Astrocyte (in vitro differentiated cells and primary cell): ENCODE results near the gene PIM3. TPM values are rescaled to one million over a fixed set of nuclear protein-coding genes. Genes with fewer than 3 reads are reported as not detected.
"Not testable (repeated sequence)": the region's sequence is repeated elsewhere in the genome, so short reads cannot be mapped to it uniquely, and the experiment has no call there.

Experiments
- DNase-seq: peaks from one replicate; pipeline ENCODE4 v3.0.0-alpha.2; 2010; ENCODE audit warnings: low read depth
- FAIRE-seq: peaks from 2 replicates; lab custom pipeline; 2011; peaks lifted over from hg19 to GRCh38; lab: Jason Lieb, UNC
- H2AFZ ChIP-seq: 2 replicates; pipeline ENCODE4 v1.6.0; 2012; ENCODE audit warnings: low read depth, low read length, inconsistent platforms
- H3K27ac ChIP-seq: 2 replicates; pipeline ENCODE4 v1.5.1; 2011; ENCODE audit warnings: low read depth, low read length, inconsistent platforms
- H3K27me3 ChIP-seq: 2 replicates; pipeline ENCODE4 v1.6.0; 2011; ENCODE audit warnings: low read length, inconsistent platforms; ENCODE audit not compliant: insufficient read depth
- H3K36me3 ChIP-seq: 2 replicates; pipeline ENCODE4 v1.5.1; 2011; ENCODE audit warnings: low read length, inconsistent platforms; ENCODE audit not compliant: insufficient read depth
- H3K4me1 ChIP-seq: 2 replicates; pipeline ENCODE4 v1.5.1; 2011; ENCODE audit warnings: low read length, inconsistent platforms; ENCODE audit not compliant: insufficient read depth
- H3K4me2 ChIP-seq: 2 replicates; pipeline ENCODE4 v1.6.0; 2012; ENCODE audit warnings: low read length, inconsistent platforms
- H3K4me3 ChIP-seq: 2 replicates; pipeline ENCODE4 v1.5.1; 2011; ENCODE audit warnings: low read depth, mild to moderate bottlenecking, low read length, inconsistent platforms; ENCODE audit not compliant: insufficient read depth
- H3K79me2 ChIP-seq: 2 replicates; pipeline ENCODE4 v1.6.0; 2012; ENCODE audit warnings: mild to moderate bottlenecking, low read length, inconsistent platforms; ENCODE audit not compliant: insufficient read depth
- H3K9ac ChIP-seq: 2 replicates; pipeline ENCODE4 v1.6.0; 2012; ENCODE audit warnings: mild to moderate bottlenecking, low read length, inconsistent platforms
- H3K9me3 ChIP-seq: 2 replicates; pipeline ENCODE4 v1.5.1; 2012; ENCODE audit warnings: low read depth, mild to moderate bottlenecking, low read length, inconsistent platforms; ENCODE audit not compliant: insufficient read depth
- H4K20me1 ChIP-seq: 2 replicates; pipeline ENCODE4 v1.6.0; 2012; ENCODE audit warnings: low read length, inconsistent platforms; ENCODE audit not compliant: insufficient read depth
- H3K27ac Mint-ChIP-seq: one replicate; pipeline ENCODE4 v1.8.0; 2021; ENCODE audit warnings: mild to moderate bottlenecking, mixed read lengths; ENCODE audit not compliant: unreplicated experiment
- H3K27me3 Mint-ChIP-seq: one replicate; pipeline ENCODE4 v1.8.0; 2021; ENCODE audit warnings: low read depth, mixed read lengths; ENCODE audit not compliant: unreplicated experiment
- H3K36me3 Mint-ChIP-seq: one replicate; pipeline ENCODE4 v1.8.0; 2021; ENCODE audit warnings: low read depth, mixed read lengths; ENCODE audit not compliant: unreplicated experiment
- H3K4me1 Mint-ChIP-seq: one replicate; pipeline ENCODE4 v1.8.0; 2021; ENCODE audit warnings: low read depth, mixed read lengths; ENCODE audit not compliant: unreplicated experiment
- H3K4me3 Mint-ChIP-seq: one replicate; pipeline ENCODE4 v1.8.0; 2021; ENCODE audit warnings: mild to moderate bottlenecking, moderate library complexity, mixed read lengths; ENCODE audit not compliant: unreplicated experiment
- H3K9me3 Mint-ChIP-seq: one replicate; pipeline ENCODE4 v1.8.0; 2021; ENCODE audit warnings: mild to moderate bottlenecking, mixed read lengths; ENCODE audit not compliant: unreplicated experiment
- CTCF ChIP-seq: IDR thresholded peaks from 2 replicates; pipeline ENCODE4 v1.5.1; 2011; ENCODE audit warnings: low read depth, mild to moderate bottlenecking, inconsistent platforms, low read length, moderate library complexity; ENCODE audit not compliant: insufficient read depth
- EZH2 ChIP-seq: IDR thresholded peaks from 2 replicates; pipeline ENCODE4 v1.6.1; 2012; ENCODE audit warnings: mild to moderate bottlenecking, low read length, inconsistent platforms; ENCODE audit not compliant: insufficient read depth
- total RNA-seq: library from RNA; stranded (reverse); gene quantifications from 2 replicates; pipeline ENCODE4 v1.2.1, GENCODE V29; 2021

The PIM3 gene
- total RNA-seq, 1 donor from 2014 or later: 15.5 TPM

- Mint-ChIP-seq H3K4me3 (no peak overlapping the region), H3K4me1 (no peaks in the 10 kb centered on the region), H3K27ac (no peak overlapping the region), H3K9me3 (peaks cover 21% of the 10 kb centered on the region), H3K27me3 (peaks cover 5% of the 10 kb centered on the region), H3K36me3 (no peaks in the 10 kb centered on the region)
- no peak overlapping the region for H3K9ac ChIP-seq
- H3K27ac ChIP-seq: no peak overlapping the region
- H3K4me3 ChIP-seq: no peak overlapping the region
- H3K79me2 ChIP-seq: no peaks in the 10 kb centered on the region
- no peak for TF ChIP-seq CTCF
- no peak for TF ChIP-seq EZH2
- DNase-seq: no peak
- no peaks in the 10 kb centered on the region for H3K27me3 ChIP-seq
- no peak for FAIRE-seq
- H3K36me3 ChIP-seq: no peaks in the 10 kb centered on the region
- H4K20me1 ChIP-seq: no peaks in the 10 kb centered on the region
- H3K4me1 ChIP-seq: no peaks in the 10 kb centered on the region
- no peak overlapping the region for H2AFZ ChIP-seq
- H3K4me2 ChIP-seq: no peak overlapping the region
- H3K9me3 ChIP-seq: peaks cover 3% of the 10 kb centered on the region
These were observed 17.0 kb downstream of the PIM3 start for GRCh38 chr22:49977578-49977977.

- Mint-ChIP-seq H3K36me3 (peaks cover 2% of the 10 kb centered on the region), H3K27ac (no peak overlapping the region), H3K27me3 (peaks cover 11% of the 10 kb centered on the region), H3K4me1 (no peaks in the 10 kb centered on the region), H3K4me3 (no peak overlapping the region), H3K9me3 (peaks cover 25% of the 10 kb centered on the region)
- no peak for TF ChIP-seq EZH2
- TF ChIP-seq CTCF: peak; percentile 59
- Histone ChIP-seq H3K79me2 (no peaks in the 10 kb centered on the region), H3K4me2 (no peak overlapping the region), H3K27me3 (peaks cover 7% of the 10 kb centered on the region), H3K9ac (no peak overlapping the region), H3K4me3 (no peak overlapping the region), H3K36me3 (no peaks in the 10 kb centered on the region), H4K20me1 (no peaks in the 10 kb centered on the region), H3K9me3 (peaks cover 3% of the 10 kb centered on the region), H3K27ac (no peak overlapping the region), H3K4me1 (no peaks in the 10 kb centered on the region), H2AFZ (no peak overlapping the region)
- DNase-seq: no peak
- FAIRE-seq: no peak
These were observed 19.2 kb downstream of the PIM3 start for GRCh38 chr22:49979587-49980264.

- not testable (repeated sequence) for H4K20me1 ChIP-seq, H3K79me2 ChIP-seq, H3K27ac ChIP-seq, DNase-seq, H3K36me3 ChIP-seq, FAIRE-seq, H2AFZ ChIP-seq, H3K4me1 ChIP-seq, H3K27me3 ChIP-seq, H3K4me2 ChIP-seq, H3K9me3 ChIP-seq, H3K4me3 ChIP-seq, H3K36me3 Mint-ChIP-seq, H3K9ac ChIP-seq, H3K27ac Mint-ChIP-seq, H3K4me3 Mint-ChIP-seq, H3K4me1 Mint-ChIP-seq
- Mint-ChIP-seq H3K9me3 (peaks cover 35% of the 10 kb centered on the region), H3K27me3 (peaks cover 25% of the 10 kb centered on the region)
These were observed 21.2 kb downstream of the PIM3 start for GRCh38 chr22:49981799-49982198.
